Measurements from ENCODE around the gene ANKMY1.

ANKMY1 gene

DNA sequence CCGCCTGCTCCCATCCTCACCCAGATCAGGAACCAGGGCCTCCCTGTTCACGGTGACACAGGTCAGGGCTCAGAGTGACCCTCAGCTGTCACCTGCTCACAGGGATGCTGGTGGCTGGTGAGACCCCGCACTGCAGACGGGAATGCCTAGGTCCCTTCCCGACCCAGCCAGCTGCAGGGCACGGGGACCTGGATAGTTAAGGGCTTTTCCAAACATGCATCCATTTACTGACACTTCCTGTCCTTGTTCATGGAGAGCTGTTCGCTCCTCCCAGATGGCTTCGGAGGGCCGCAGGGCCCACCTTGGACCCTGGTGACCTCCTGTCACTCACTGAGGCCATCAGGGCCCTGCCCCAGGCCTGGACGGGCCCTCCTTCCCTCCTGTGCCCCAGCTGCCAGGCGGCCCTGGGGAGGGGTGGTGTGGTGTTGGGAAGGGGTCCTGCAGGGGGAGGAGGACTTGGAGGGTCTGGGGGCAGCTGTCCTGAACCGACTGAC is 90.6 kb downstream of the ANKMY1 start:
- no peaks in the 10 kb centered on the region for H3K36me3 ChIP-seq (ENCODE audit: control insufficient read depth, insufficient read depth, low read length)
- no peaks in the 10 kb centered on the region for H3K9me3 ChIP-seq (ENCODE audit: control insufficient read depth, low read length)
- no peak overlapping the region for H3K27ac ChIP-seq
- H3K4me2 ChIP-seq (ENCODE audit: low read length) = no peak overlapping the region
- no peaks in the 10 kb centered on the region for H3K4me1 ChIP-seq
- H2AFZ ChIP-seq = no peak overlapping the region
- no peak overlapping the region for H3K9ac ChIP-seq
- H3K27me3 ChIP-seq (ENCODE audit: control insufficient read depth, insufficient read depth, low read length) = no peaks in the 10 kb centered on the region
- H3K79me2 ChIP-seq = no peaks in the 10 kb centered on the region
- H3K4me3 ChIP-seq (ENCODE audit: low read depth, low read length) = no peak overlapping the region
- TF ChIP-seq, protein P1, sequence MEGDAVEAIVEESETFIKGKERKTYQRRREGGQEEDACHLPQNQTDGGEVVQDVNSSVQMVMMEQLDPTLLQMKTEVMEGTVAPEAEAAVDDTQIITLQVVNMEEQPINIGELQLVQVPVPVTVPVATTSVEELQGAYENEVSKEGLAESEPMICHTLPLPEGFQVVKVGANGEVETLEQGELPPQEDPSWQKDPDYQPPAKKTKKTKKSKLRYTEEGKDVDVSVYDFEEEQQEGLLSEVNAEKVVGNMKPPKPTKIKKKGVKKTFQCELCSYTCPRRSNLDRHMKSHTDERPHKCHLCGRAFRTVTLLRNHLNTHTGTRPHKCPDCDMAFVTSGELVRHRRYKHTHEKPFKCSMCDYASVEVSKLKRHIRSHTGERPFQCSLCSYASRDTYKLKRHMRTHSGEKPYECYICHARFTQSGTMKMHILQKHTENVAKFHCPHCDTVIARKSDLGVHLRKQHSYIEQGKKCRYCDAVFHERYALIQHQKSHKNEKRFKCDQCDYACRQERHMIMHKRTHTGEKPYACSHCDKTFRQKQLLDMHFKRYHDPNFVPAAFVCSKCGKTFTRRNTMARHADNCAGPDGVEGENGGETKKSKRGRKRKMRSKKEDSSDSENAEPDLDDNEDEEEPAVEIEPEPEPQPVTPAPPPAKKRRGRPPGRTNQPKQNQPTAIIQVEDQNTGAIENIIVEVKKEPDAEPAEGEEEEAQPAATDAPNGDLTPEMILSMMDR (IDR thresholded peaks at IDR 0.05) = no peak

GRCh38 chr2:240466579-240467148 is 91.1 kb downstream of the ANKMY1 start:
- no peak overlapping the region for H3K9ac ChIP-seq
- H3K27me3 ChIP-seq (ENCODE audit: control insufficient read depth, insufficient read depth, low read length) = no peaks in the 10 kb centered on the region
- TF ChIP-seq, protein P1 (IDR thresholded peaks at IDR 0.05) = no peak
- H3K36me3 ChIP-seq (ENCODE audit: control insufficient read depth, insufficient read depth, low read length) = no peaks in the 10 kb centered on the region
- H3K79me2 ChIP-seq = no peaks in the 10 kb centered on the region
- no peak overlapping the region for H3K4me3 ChIP-seq (ENCODE audit: low read depth, low read length)
- no peak overlapping the region for H3K4me2 ChIP-seq (ENCODE audit: low read length)
- no peaks in the 10 kb centered on the region for H3K9me3 ChIP-seq (ENCODE audit: control insufficient read depth, low read length)
- no peak overlapping the region for H2AFZ ChIP-seq
- H3K27ac ChIP-seq = no peak overlapping the region
- H3K4me1 ChIP-seq = no peaks in the 10 kb centered on the region

DNA sequence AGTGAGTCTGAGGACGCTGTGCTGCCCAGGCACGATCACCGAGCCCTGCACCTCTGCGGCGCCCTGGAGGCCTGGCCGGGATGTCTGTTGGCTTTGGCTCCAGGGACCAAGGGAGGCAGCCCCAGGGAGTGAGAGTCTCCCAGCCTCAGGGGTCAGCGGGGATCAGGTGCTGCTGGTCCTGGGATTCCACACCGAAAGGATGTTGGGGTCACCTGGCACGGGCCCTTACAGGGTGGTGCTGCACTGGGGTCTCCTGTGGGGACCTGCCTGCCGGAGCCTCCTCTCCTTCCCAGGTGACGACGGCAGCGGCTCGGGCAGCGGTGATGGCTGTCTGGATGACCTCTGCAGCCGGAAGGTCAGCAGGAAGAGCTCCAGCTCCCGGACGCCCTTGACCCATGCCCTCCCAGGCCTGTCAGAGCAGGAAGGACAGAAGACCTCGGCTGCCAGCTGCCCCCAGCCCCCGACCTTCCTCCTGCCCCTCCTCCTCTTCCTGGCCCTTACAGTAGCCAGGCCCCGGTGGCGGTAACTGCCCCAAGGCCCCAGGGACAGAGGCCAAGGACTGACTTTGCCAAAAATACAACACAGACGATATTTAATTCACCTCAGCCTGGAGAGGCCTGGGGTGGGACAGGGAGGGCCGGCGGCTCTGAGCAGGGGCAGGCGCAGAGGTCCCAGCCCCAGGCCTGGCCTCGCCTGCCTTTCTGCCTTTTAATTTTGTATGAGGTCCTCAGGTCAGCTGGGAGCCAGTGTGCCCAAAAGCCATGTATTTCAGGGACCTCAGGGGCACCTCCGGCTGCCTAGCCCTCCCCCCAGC is 91.8 kb downstream of the ANKMY1 start:
- Histone ChIP-seq H3K9ac (no peak overlapping the region), H3K36me3 (ENCODE audit: control insufficient read depth, insufficient read depth, low read length) (no peaks in the 10 kb centered on the region), H3K4me1 (no peaks in the 10 kb centered on the region), H3K27ac (no peak overlapping the region), H2AFZ (no peak overlapping the region), H3K79me2 (no peaks in the 10 kb centered on the region), H3K4me3 (ENCODE audit: low read depth, low read length) (no peak overlapping the region), H3K4me2 (ENCODE audit: low read length) (no peak overlapping the region), H3K27me3 (ENCODE audit: control insufficient read depth, insufficient read depth, low read length) (no peaks in the 10 kb centered on the region), H3K9me3 (ENCODE audit: control insufficient read depth, low read length) (no peaks in the 10 kb centered on the region)
- TF ChIP-seq, protein P1 (IDR thresholded peaks at IDR 0.05) = no peak

DNA sequence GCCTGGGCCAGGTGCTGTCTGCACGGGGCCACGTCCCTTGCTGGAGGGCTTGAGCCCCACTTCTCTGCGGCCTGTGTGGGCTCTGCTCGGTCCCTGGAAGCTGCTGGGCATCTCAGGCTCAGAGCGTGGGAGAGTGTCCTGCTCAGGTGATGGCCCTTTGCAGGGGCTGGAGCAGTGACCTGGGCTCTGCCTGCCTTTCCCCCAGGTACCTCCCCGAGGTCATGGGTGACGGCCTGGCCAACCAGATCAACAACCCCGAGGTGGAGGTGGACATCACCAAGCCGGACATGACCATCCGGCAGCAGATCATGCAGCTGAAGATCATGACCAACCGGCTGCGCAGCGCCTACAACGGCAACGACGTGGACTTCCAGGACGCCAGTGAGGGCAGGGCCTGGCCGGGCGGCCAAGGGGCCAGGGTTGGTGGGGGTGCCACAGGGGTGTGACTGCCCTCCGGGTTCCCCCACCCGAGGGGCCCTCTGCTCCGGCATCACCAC is 92.5 kb downstream of the ANKMY1 start:
- no peaks in the 10 kb centered on the region for H3K27me3 ChIP-seq (ENCODE audit: control insufficient read depth, insufficient read depth, low read length)
- no peaks in the 10 kb centered on the region for H3K36me3 ChIP-seq (ENCODE audit: control insufficient read depth, insufficient read depth, low read length)
- H3K4me2 ChIP-seq (ENCODE audit: low read length) = no peak overlapping the region
- H3K9me3 ChIP-seq (ENCODE audit: control insufficient read depth, low read length) = no peaks in the 10 kb centered on the region
- H2AFZ ChIP-seq = no peak overlapping the region
- TF ChIP-seq, protein P1 (IDR thresholded peaks at IDR 0.05) = no peak
- no peak overlapping the region for H3K9ac ChIP-seq
- H3K4me1 ChIP-seq = no peaks in the 10 kb centered on the region
- H3K27ac ChIP-seq = no peak overlapping the region
- H3K79me2 ChIP-seq = no peaks in the 10 kb centered on the region
- H3K4me3 ChIP-seq (ENCODE audit: low read depth, low read length) = no peak overlapping the region

Data from parathyroid adenoma (tissue), 2 donors.